Measurements from ENCODE around the gene PER1. TPM values are rescaled to one million over a fixed set of nuclear protein-coding genes. Genes with fewer than 3 reads are reported as not detected.

The PER1 gene
- total RNA-seq, 1 experiment from 2014 or later: 17.1 TPM

- in situ Hi-C loops (cut with HindIII; ENCODE audit: low pct_unique_long_range_greater_than_20kb, low sequenced_read_pairs) (no loop called here), intact Hi-C loops (cut with micrococcal nuclease; ENCODE audit: unreplicated experiment) (no loop called here)
- Histone ChIP-seq H3K36me3 (ENCODE audit: control insufficient read depth, insufficient read depth, low read length) (no peaks in the 10 kb centered on the region), H3K9me3 (ENCODE audit: control insufficient read depth, insufficient read depth, low read depth, low read length) (no peaks in the 10 kb centered on the region), H3K27ac (ENCODE audit: low read length) (no peak overlapping the region), H3K4me1 (ENCODE audit: control insufficient read depth, insufficient read depth, low read length) (no peaks in the 10 kb centered on the region), H3K4me3 (ENCODE audit: low read depth in 2 of 2, low read length in 2 of 2) (no peak overlapping the region), H3K27me3 (ENCODE audit: control insufficient read depth, insufficient read depth, low read length) (no peaks in the 10 kb centered on the region)
- no TSS peak for BruUV-seq (replicated peaks)
- ATAC-seq (no peak), DNase-seq (ENCODE audit: low read depth, low spot score) (no peak)
- POLR2A ChIA-PET: interaction anchor here (0.6 kb wide), 1 partner anchor 80 kb away, joined by 32 read pairs; no protein-coding TSS in a partner anchor
- TF ChIP-seq SIN3A (IDR thresholded peaks at IDR 0.05; ENCODE audit: borderline replicate concordance, insufficient read depth, low read depth, low read length) (no peak), REST (IDR thresholded peaks at IDR 0.05; ENCODE audit: insufficient read depth in 1 of 2, low read depth in 2 of 2, low read length in 1 of 2) (no peak), POLR2AphosphoS5 (IDR thresholded peaks at IDR 0.05; ENCODE audit: low read depth, low read length) (no peak), TCF7L2 (IDR thresholded peaks at IDR 0.05; ENCODE audit: low read depth, low read length) (no peak), CTCF (IDR thresholded peaks at IDR 0.05) (no peak)
- CTCF ChIA-PET: interaction anchor here (0.7 kb wide), 1 partner anchor 19 kb away, joined by 4 read pairs; no protein-coding TSS in a partner anchor
Observed at GRCh38 chr17:8100111-8100510, 52.1 kb downstream of the PER1 start.

- Histone ChIP-seq H3K36me3 (ENCODE audit: control insufficient read depth, insufficient read depth, low read length) (no peaks in the 10 kb centered on the region), H3K4me3 (ENCODE audit: low read depth in 2 of 2, low read length in 2 of 2) (no peak overlapping the region), H3K4me1 (ENCODE audit: control insufficient read depth, insufficient read depth, low read length) (no peaks in the 10 kb centered on the region), H3K9me3 (ENCODE audit: control insufficient read depth, insufficient read depth, low read depth, low read length) (no peaks in the 10 kb centered on the region), H3K27me3 (ENCODE audit: control insufficient read depth, insufficient read depth, low read length) (no peaks in the 10 kb centered on the region), H3K27ac (ENCODE audit: low read length) (no peak overlapping the region)
- DNase-seq (ENCODE audit: low read depth, low spot score) (no peak), ATAC-seq (no peak)
- TF ChIP-seq TCF7L2 (IDR thresholded peaks at IDR 0.05; ENCODE audit: low read depth, low read length) (no peak), CTCF (IDR thresholded peaks at IDR 0.05) (no peak), REST (IDR thresholded peaks at IDR 0.05; ENCODE audit: insufficient read depth in 1 of 2, low read depth in 2 of 2, low read length in 1 of 2) (no peak), SIN3A (IDR thresholded peaks at IDR 0.05; ENCODE audit: borderline replicate concordance, insufficient read depth, low read depth, low read length) (no peak), POLR2AphosphoS5 (IDR thresholded peaks at IDR 0.05; ENCODE audit: low read depth, low read length) (no peak)
- CTCF ChIA-PET: no interaction called here
- in situ Hi-C loops (cut with HindIII; ENCODE audit: low pct_unique_long_range_greater_than_20kb, low sequenced_read_pairs): no loop called here
- intact Hi-C loops (cut with micrococcal nuclease; ENCODE audit: unreplicated experiment): no loop called here
- POLR2A ChIA-PET: no interaction called here
- no TSS peak for BruUV-seq (replicated peaks)
Observed at GRCh38 chr17:8096541-8096940, 55.7 kb downstream of the PER1 start.

All from Panc1 (cell line).